GM18511 (cell line): ENCODE measurements around the gene MUC2.

Source experiments
- ATAC-seq: cut with Tn5 transposase; IDR thresholded peaks from one replicate; pipeline ENCODE4 v1.9.1; 2021; ENCODE audit warnings: mild to moderate bottlenecking, moderate library complexity; ENCODE audit not compliant: unreplicated experiment

The MUC2 gene

GRCh38 chr11:1118755-1119603 is 44.3 kb downstream of the MUC2 start:
- no peak for ATAC-seq

DNA sequence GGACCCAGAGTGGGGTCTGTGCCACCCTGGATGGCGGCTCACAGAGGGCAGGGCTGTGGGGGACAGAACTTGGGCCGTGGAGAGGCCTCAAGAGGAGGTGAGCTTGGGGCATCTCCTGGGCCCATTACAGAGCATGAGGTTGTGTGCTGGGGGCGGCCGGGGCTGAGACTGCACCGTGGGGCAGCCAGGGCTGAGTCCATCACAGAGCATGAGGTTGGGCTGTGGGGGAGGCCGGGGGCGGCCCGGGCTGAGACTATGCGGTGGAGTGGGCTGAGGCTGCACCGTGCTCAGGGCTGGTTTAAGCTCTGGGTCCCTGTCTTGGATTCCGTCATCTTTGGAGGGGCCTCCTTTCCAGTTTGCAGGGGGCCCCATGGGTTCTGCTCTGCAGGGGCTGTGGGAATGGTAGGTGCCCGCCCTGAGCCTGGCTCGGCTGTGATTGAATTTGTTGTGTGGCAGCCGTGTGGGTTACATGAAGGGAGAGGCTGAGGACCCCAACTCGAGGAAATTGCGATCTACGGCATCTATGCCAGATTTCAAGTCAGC is 45.0 kb downstream of the MUC2 start:
- ATAC-seq = no peak

DNA sequence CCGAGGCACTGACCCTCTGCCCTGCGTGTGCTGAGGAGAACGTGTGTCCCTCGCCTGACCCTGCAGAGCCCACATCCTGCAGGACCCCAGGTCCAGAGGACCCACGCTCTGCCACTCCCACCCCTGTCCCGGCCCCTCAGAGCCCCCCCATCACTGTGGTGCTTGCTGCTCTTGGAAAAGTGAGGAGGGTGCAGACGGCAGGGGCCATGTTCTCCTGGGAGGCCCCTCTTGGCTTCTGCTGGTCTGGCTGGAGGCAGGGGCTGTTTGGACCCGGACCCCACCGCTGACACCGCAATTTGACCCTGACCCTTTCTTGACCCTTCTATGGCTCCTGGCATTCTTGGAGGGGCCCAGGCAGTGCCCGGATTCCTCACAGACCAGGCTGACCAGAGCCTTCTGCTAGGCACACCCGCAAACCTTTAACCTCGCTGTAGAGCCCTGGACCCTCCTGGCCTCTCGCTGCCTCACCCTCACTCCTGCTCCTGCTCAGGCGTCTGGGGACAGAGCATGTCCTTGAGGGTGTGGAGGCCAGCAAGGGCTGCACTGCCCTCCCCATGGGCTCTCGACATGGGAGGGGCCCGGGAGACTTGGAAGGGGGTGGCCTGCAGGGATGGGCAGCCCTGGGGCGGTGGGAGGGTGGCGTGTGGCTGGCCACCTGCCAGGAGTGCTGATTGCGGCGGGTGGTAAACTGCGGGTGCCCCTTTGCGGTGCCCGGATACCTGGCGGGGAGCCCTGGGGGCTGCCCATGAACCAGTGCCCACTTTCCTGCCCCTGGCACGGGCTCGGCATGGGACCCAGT is 46.1 kb downstream of the MUC2 start:
- ATAC-seq = no peak

DNA sequence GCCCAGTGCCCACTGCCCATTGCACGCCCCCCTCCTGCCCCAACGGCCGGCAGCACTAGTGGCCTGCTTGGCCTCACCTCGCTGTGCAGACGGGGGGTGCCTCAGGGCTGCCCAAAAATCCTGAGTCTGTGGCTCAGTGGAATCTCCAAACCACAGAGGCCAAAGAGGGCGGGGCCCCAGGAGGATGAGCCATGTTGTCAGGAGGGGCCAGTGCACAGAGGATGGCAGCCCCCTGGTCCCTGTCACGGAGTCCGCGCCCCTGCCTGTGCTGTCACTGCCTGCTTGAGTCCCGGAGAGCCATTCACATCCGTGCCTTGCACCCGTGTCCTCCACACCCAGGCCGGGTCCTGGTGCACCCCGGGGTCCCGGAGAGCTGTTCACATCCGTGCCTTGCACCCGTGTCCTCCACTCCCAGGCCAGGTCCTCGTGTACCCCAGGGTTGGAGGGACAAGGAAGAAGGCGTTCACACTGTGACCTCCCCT is 46.7 kb downstream of the MUC2 start:
- ATAC-seq = no peak

GRCh38 chr11:1121813-1122663 is 47.4 kb downstream of the MUC2 start:
- no peak for ATAC-seq

DNA sequence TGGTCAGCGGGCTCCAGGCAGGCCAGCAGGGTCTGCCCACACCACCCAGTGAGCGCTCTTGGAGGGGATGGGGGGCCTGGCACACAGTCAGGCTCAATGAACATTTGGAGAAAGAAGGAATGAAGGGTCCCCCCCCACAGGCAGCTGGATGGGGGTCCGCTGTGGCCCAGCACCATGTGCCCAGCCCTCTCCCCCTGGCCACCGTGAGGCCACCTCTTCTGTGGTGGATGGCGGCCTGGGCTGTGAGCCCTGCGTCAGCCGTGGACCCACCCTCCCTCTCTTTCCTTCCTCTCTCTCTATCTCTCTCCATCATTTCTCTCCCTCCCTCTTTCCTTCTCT is 48.0 kb downstream of the MUC2 start:
- ATAC-seq = no peak

DNA sequence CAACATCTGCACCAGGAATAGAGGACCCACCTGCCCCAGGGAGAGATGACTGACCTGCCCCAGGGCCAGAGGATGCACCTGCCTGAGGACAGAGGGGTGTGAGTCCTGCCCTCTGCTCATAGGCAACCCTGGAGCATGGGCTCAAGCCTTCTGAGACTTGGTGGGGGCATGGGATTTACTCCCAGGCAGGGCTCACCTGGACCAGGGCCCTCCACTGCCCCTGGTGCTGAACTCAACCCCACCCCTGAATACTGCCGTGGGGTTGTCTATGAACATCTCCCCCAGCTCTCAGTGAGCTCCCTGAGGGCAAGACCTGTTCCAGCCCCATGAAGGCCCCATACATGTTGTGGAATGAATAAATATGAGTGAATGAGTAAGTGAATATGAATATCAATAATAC is 49.3 kb downstream of the MUC2 start:
- no peak for ATAC-seq
